ENCODE measurements around the gene BABAM2.

DNA sequence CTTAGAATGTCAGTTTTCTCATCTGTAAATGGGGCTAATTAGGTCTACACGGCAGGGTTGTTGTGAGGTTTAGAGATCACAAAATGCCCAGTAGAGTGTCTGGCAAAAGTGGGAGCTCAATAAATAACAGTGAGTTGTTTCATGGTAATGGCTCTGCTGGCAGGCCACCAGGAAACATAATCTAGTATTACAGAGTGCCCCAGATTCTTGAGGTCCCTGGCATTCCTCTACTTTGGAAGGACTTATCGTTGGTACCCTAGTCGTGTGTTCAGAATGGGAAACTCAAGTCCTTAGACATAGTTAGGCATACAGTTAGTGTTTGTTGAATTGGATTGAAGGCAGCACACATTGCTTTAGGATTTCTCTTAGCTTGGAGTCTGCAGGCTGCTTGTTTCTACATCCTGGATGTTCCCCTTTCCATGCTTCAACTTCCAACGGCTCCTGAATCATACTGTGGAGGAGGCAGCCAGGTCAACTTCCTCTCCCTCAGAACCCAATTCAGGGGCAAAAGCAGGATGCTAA lies 340.6 kb downstream of the BABAM2 start:
- TF ChIP-seq EZH2 (IDR thresholded peaks at IDR 0.05; ENCODE audit: borderline replicate concordance) = no peak
- TF ChIP-seq, protein P1, sequence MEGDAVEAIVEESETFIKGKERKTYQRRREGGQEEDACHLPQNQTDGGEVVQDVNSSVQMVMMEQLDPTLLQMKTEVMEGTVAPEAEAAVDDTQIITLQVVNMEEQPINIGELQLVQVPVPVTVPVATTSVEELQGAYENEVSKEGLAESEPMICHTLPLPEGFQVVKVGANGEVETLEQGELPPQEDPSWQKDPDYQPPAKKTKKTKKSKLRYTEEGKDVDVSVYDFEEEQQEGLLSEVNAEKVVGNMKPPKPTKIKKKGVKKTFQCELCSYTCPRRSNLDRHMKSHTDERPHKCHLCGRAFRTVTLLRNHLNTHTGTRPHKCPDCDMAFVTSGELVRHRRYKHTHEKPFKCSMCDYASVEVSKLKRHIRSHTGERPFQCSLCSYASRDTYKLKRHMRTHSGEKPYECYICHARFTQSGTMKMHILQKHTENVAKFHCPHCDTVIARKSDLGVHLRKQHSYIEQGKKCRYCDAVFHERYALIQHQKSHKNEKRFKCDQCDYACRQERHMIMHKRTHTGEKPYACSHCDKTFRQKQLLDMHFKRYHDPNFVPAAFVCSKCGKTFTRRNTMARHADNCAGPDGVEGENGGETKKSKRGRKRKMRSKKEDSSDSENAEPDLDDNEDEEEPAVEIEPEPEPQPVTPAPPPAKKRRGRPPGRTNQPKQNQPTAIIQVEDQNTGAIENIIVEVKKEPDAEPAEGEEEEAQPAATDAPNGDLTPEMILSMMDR (IDR thresholded peaks at IDR 0.05; ENCODE audit: poor library complexity) = no peak

Measured in hepatocyte (in vitro differentiated cells).